A673 (cell line): Measurements from ENCODE around the gene CAPN11.

ENCODE experiments used
- CTCF ChIP-seq: fragments of 300-800, 200-600 bp; sonication (generic); conservative IDR thresholded peaks from 2 replicates; pipeline ENCODE4 v1.5.1; 2017; ENCODE audit warnings: low read depth, mild to moderate bottlenecking, antibody characterized with exemption, low read length, moderate library complexity, mixed read lengths
- EZH2 ChIP-seq: fragments of 200-600 bp; sonication (generic); IDR thresholded peaks from 2 replicates; pipeline ENCODE4 v1.6.1; 2017; ENCODE audit warnings: borderline replicate concordance, low read depth, mild to moderate bottlenecking, mixed read lengths, antibody characterized with exemption, low read length; ENCODE audit not compliant: poor library complexity, severe bottlenecking

DNA sequence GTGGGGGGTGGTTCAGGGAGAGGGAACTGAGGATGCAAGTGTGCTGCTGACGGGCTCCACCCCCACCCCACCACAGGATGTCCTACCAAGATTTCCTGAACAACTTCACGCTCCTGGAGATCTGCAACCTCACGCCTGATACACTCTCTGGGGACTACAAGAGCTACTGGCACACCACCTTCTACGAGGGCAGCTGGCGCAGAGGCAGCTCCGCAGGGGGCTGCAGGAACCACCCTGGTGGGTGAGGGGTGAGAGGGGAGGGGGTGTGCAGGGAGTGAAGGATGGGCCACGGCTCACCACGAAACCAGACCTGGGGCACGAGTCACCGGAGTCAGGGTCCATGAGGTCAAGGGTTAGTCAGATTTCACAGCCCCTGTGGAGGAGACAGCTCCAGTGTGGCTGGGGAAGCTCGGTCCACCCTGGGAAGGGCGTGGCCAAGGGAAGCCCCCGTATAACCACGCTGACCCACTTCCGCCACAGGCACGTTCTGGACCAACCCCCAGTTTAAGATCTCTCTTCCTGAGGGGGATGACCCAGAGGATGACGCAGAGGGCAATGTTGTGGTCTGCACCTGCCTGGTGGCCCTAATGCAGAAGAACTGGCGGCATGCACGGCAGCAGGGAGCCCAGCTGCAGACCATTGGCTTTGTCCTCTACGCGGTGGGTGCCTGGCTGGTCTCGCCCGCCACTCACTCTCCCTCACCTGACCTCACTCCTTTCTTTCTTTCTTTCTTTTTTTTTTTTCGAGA is 18.3 kb downstream of the CAPN11 start:
- TF ChIP-seq CTCF (no peak), EZH2 (no peak)
